Measurements from ENCODE around the gene ARHGAP8. TPM values are rescaled to one million over a fixed set of nuclear protein-coding genes. Genes with fewer than 3 reads are reported as not detected.

Gene ARHGAP8
- total and polyA plus RNA-seq, 2 of the 13 experiments (the other 11 are each of a cell fraction or from before 2014, with no cell fraction given) = 0.07 TPM; not detected in 1

GRCh38 chr22:44805711-44806110 is 53.3 kb downstream of the ARHGAP8 start:
- Histone ChIP-seq H3K4me3 (replicated peaks in 1 of 3; ENCODE audit: insufficient read depth in 1 of 3, low read depth in 2 of 3, low read length in 3 of 3) (no peak overlapping the region), H3K9me3 (ENCODE audit: low read length) (no peaks in the 10 kb centered on the region), H3K4me1 (ENCODE audit: insufficient read depth, low read length) (no peaks in the 10 kb centered on the region), H4K20me1 (ENCODE audit: insufficient read depth, low read length) (no peaks in the 10 kb centered on the region), H3K27me3 (ENCODE audit: control insufficient read depth in 1 of 2, insufficient read depth in 2 of 2, low read length in 2 of 2) (peaks cover 18 to 46% of the 10 kb centered on the region in 2 experiments; a peak in 4 of 5 replicates), H3K27ac (ENCODE audit: extremely low read length, insufficient read depth, low read length) (no peak overlapping the region), H3K79me2 (ENCODE audit: insufficient read depth, low read length) (no peaks in the 10 kb centered on the region), H3K9ac (ENCODE audit: insufficient read depth, low read depth, low read length) (no peak overlapping the region), H3K4me2 (ENCODE audit: low read depth, low read length) (no peak overlapping the region), H2AFZ (ENCODE audit: low read length) (no peak overlapping the region), H3K36me3 (replicated peaks in 1 of 2; ENCODE audit: control insufficient read depth in 1 of 2, insufficient read depth in 2 of 2, low read length in 2 of 2) (no peaks in the 10 kb centered on the region)
- no peak for FAIRE-seq
- TF ChIP-seq HNF4G (IDR thresholded peaks at IDR 0.05; ENCODE audit: borderline replicate concordance, low read depth, low read length) = no peak
- no peak for TF ChIP-seq HNF4G (CRISPR knock-in tag; IDR thresholded peaks at IDR 0.05; ENCODE audit: borderline replicate concordance, low read depth)
- no peak for TF ChIP-seq ZNF549 (CRISPR knock-in tag; IDR thresholded peaks at IDR 0.05)
- no peak for TF ChIP-seq ZNF614 (CRISPR knock-in tag; IDR thresholded peaks at IDR 0.05; ENCODE audit: borderline replicate concordance)
- TF ChIP-seq, protein P1, sequence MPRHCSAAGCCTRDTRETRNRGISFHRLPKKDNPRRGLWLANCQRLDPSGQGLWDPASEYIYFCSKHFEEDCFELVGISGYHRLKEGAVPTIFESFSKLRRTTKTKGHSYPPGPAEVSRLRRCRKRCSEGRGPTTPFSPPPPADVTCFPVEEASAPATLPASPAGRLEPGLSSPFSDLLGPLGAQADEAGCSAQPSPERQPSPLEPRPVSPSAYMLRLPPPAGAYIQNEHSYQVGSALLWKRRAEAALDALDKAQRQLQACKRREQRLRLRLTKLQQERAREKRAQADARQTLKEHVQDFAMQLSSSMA (CRISPR knock-in tag; IDR thresholded peaks at IDR 0.05) = no peak
- TF ChIP-seq, protein P2, sequence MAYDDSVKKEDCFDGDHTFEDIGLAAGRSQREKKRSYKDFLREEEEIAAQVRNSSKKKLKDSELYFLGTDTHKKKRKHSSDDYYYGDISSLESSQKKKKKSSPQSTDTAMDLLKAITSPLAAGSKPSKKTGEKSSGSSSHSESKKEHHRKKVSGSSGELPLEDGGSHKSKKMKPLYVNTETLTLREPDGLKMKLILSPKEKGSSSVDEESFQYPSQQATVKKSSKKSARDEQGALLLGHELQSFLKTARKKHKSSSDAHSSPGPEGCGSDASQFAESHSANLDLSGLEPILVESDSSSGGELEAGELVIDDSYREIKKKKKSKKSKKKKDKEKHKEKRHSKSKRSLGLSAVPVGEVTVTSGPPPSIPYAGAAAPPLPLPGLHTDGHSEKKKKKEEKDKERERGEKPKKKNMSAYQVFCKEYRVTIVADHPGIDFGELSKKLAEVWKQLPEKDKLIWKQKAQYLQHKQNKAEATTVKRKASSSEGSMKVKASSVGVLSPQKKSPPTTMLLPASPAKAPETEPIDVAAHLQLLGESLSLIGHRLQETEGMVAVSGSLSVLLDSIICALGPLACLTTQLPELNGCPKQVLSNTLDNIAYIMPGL (CRISPR knock-in tag; IDR thresholded peaks at IDR 0.05; ENCODE audit: borderline replicate concordance in 1 of 2, low read depth in 1 of 2) = no peak
- no peak for TF ChIP-seq ZNF367 (CRISPR knock-in tag; IDR thresholded peaks at IDR 0.05; ENCODE audit: borderline replicate concordance)
- TF ChIP-seq ZNF660 (CRISPR knock-in tag; IDR thresholded peaks at IDR 0.05; ENCODE audit: borderline replicate concordance, low read depth) = no peak
- no peak for TF ChIP-seq HNRNPL (IDR thresholded peaks at IDR 0.05; ENCODE audit: low read depth, low read length)
- TF ChIP-seq PAWR (CRISPR knock-in tag; IDR thresholded peaks at IDR 0.05; ENCODE audit: borderline replicate concordance) = no peak
- TF ChIP-seq REL (CRISPR knock-in tag; conservative IDR thresholded peaks at IDR 0.05) = no peak
- no peak for ATAC-seq
- ChIA-PET CTCF (ENCODE audit: low intra/inter-chr PET ratio, low total read pairs) (no interaction called here), POLR2A (no interaction called here)
- DNase-seq (ENCODE audit: low spot score) = no peak
- no TSS peak for BruUV-seq (replicated peaks)
- 4% methylated on average over 9 of the region's 9 CpGs for WGBS (ENCODE audit: low lambda C conversion rate)
- intact Hi-C loops (cut with micrococcal nuclease; ENCODE audit: unreplicated experiment) (no loop called here), in situ Hi-C loops (cut with HindIII; ENCODE audit: extremely low pct_ligation_motif_present, low pct_unique_long_range_greater_than_20kb) (no loop called here)
